ENCODE results near the gene ERBB4.

The ERBB4 gene

GRCh38 chr2:212037062-212037461 is 501.5 kb downstream of the ERBB4 start:
- Histone ChIP-seq H3F3A (ENCODE audit: control insufficient read depth, insufficient read depth) (no peaks in the 10 kb centered on the region), H3K36me3 (ENCODE audit: control insufficient read depth, low read length) (no peaks in the 10 kb centered on the region), H4K20me1 (ENCODE audit: control insufficient read depth, insufficient read depth, low read depth, low read length) (no peaks in the 10 kb centered on the region), H3K4me2 (ENCODE audit: low read length) (no peak overlapping the region), H3K9me2 (replicated peaks; ENCODE audit: control insufficient read depth, low read length) (no peaks in the 10 kb centered on the region), H3K79me2 (ENCODE audit: control insufficient read depth, low read length) (no peaks in the 10 kb centered on the region), H3K27me3 (ENCODE audit: control insufficient read depth, low read length) (no peaks in the 10 kb centered on the region), H3K4me1 (ENCODE audit: control insufficient read depth, low read length) (no peaks in the 10 kb centered on the region), H3K4me3 (ENCODE audit: low read length) (no peak overlapping the region), H3K27ac (ENCODE audit: low read depth, low read length) (no peak overlapping the region), H3K9me3 (ENCODE audit: control insufficient read depth, insufficient read depth, low read length) (no peaks in the 10 kb centered on the region)
- TF ChIP-seq EZH2phosphoT487 (IDR thresholded peaks at IDR 0.05; ENCODE audit: borderline replicate concordance, low read length) (no peak), CTCF (IDR thresholded peaks at IDR 0.05; ENCODE audit: low read depth, low read length, poor library complexity, severe bottlenecking) (no peak)

GRCh38 chr2:212034841-212035585 is 503.6 kb downstream of the ERBB4 start:
- H3F3A ChIP-seq (ENCODE audit: control insufficient read depth, insufficient read depth), result no peaks in the 10 kb centered on the region
- TF ChIP-seq CTCF (IDR thresholded peaks at IDR 0.05; ENCODE audit: low read depth, low read length, poor library complexity, severe bottlenecking), result no peak
- TF ChIP-seq EZH2phosphoT487 (IDR thresholded peaks at IDR 0.05; ENCODE audit: borderline replicate concordance, low read length), result no peak
- no peaks in the 10 kb centered on the region for H3K27me3 ChIP-seq (ENCODE audit: control insufficient read depth, low read length)
- no peaks in the 10 kb centered on the region for H4K20me1 ChIP-seq (ENCODE audit: control insufficient read depth, insufficient read depth, low read depth, low read length)
- H3K4me2 ChIP-seq (ENCODE audit: low read length), result no peak overlapping the region
- no peaks in the 10 kb centered on the region for H3K9me2 ChIP-seq (replicated peaks; ENCODE audit: control insufficient read depth, low read length)
- no peaks in the 10 kb centered on the region for H3K79me2 ChIP-seq (ENCODE audit: control insufficient read depth, low read length)
- no peaks in the 10 kb centered on the region for H3K36me3 ChIP-seq (ENCODE audit: control insufficient read depth, low read length)
- no peaks in the 10 kb centered on the region for H3K4me1 ChIP-seq (ENCODE audit: control insufficient read depth, low read length)
- no peaks in the 10 kb centered on the region for H3K9me3 ChIP-seq (ENCODE audit: control insufficient read depth, insufficient read depth, low read length)
- H3K4me3 ChIP-seq (ENCODE audit: low read length), result no peak overlapping the region
- no peak overlapping the region for H3K27ac ChIP-seq (ENCODE audit: low read depth, low read length)

GRCh38 chr2:212033888-212034287 is 504.7 kb downstream of the ERBB4 start:
- Histone ChIP-seq H3K9me2 (replicated peaks; ENCODE audit: control insufficient read depth, low read length) (no peaks in the 10 kb centered on the region), H3K79me2 (ENCODE audit: control insufficient read depth, low read length) (no peaks in the 10 kb centered on the region), H3K4me3 (ENCODE audit: low read length) (no peak overlapping the region), H3K9me3 (ENCODE audit: control insufficient read depth, insufficient read depth, low read length) (no peaks in the 10 kb centered on the region), H3K36me3 (ENCODE audit: control insufficient read depth, low read length) (no peaks in the 10 kb centered on the region), H4K20me1 (ENCODE audit: control insufficient read depth, insufficient read depth, low read depth, low read length) (no peaks in the 10 kb centered on the region), H3K4me1 (ENCODE audit: control insufficient read depth, low read length) (no peaks in the 10 kb centered on the region), H3K27me3 (ENCODE audit: control insufficient read depth, low read length) (no peaks in the 10 kb centered on the region), H3K27ac (ENCODE audit: low read depth, low read length) (no peak overlapping the region), H3F3A (ENCODE audit: control insufficient read depth, insufficient read depth) (no peaks in the 10 kb centered on the region), H3K4me2 (ENCODE audit: low read length) (no peak overlapping the region)
- TF ChIP-seq EZH2phosphoT487 (IDR thresholded peaks at IDR 0.05; ENCODE audit: borderline replicate concordance, low read length) (no peak), CTCF (IDR thresholded peaks at IDR 0.05; ENCODE audit: low read depth, low read length, poor library complexity, severe bottlenecking) (no peak)

Measured in DOHH2 (cell line).